ENCODE measurements around the gene AGMAT. TPM values are rescaled to one million over a fixed set of nuclear protein-coding genes. Genes with fewer than 3 reads are reported as not detected.

Gene AGMAT
- total RNA-seq, 4 donors from 2014 or later, result 0.85 to 2.6 (median 2.0) TPM

DNA sequence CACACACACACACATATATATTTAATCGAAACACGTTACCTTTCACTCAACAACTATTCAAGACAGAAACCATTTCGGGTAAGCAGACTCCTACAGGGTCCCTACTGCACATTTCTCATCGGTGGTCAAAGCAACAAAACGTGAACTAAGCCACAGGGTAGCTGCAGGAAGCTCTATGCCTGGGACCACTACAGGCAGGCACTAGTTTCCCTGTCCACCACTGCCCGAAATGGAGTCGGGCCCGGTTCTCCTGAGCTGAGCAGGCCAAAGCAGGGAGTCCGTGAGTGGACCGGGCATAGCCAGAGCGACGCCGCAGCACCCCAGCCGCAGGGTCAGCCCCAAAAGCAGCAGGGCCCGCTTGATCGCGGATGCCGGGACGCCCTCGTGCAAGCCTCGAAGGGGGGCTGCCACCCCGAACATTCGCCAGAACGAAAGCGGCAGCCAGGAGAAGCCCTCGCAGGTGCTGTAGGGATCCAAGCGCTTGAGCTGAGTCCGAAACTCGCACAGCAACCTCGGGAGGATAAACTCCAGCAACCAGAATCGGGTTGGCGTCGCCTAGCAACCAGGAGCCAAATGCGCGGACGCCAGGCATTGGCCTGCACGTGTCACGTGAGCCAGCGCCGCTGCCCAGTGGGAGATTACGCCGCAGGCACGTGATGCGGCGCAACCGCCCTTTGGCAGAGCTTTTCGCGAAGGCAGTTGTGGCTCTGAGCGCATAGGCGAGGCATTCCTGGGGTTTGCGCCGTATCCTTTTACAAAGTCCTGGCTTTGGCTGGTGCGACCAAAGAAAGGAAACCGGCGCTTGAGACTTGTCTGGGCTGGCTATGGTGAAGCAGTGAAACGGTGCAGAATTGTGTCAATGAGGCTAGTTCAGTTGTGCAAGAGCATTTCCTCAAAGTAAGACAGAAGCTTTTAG is 18.5 kb upstream of the AGMAT start:
- TF ChIP-seq POLR2A (IDR thresholded peaks at IDR 0.05), result peak; percentile 71 to 89
- TF ChIP-seq, protein P1, sequence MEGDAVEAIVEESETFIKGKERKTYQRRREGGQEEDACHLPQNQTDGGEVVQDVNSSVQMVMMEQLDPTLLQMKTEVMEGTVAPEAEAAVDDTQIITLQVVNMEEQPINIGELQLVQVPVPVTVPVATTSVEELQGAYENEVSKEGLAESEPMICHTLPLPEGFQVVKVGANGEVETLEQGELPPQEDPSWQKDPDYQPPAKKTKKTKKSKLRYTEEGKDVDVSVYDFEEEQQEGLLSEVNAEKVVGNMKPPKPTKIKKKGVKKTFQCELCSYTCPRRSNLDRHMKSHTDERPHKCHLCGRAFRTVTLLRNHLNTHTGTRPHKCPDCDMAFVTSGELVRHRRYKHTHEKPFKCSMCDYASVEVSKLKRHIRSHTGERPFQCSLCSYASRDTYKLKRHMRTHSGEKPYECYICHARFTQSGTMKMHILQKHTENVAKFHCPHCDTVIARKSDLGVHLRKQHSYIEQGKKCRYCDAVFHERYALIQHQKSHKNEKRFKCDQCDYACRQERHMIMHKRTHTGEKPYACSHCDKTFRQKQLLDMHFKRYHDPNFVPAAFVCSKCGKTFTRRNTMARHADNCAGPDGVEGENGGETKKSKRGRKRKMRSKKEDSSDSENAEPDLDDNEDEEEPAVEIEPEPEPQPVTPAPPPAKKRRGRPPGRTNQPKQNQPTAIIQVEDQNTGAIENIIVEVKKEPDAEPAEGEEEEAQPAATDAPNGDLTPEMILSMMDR (IDR thresholded peaks at IDR 0.05 in 4 of 5, conservative IDR thresholded peaks at IDR 0.05 in 1 of 5), result no peak

DNA sequence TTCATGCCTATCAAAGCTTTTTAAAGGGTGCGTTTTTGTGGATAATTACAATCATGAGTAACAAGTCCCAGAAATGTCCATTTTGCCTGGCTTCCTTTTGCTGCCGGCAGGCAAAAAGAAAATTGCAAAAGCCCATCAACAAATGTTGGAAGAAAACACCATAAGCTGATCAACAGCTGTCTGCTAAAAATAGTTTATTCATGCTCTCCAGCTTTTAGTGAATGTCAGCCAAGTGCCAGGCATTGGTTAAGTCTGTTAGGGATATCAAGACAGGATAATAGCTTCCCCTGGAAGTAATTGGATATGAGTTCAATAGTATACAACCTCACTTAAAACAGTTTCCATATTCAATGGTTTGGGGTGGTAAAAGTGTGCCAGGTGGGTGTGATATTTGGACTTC is 13.6 kb upstream of the AGMAT start:
- no peaks in the 10 kb centered on the region for H3K9me3 ChIP-seq
- ATAC-seq (peak; percentile 62 to 72), DNase-seq (peak in 1 of 2 donors; percentile 45)
- H3K4me3 ChIP-seq, result peak overlapping the region in 1 of 4 donors; percentile 19
- peaks cover 42 to 44% of the 10 kb centered on the region in 2 donors for H3K4me1 ChIP-seq
- no peaks in the 10 kb centered on the region for H3K27me3 ChIP-seq
- TF ChIP-seq POLR2A (IDR thresholded peaks at IDR 0.05), result no peak
- TF ChIP-seq, protein P1 (IDR thresholded peaks at IDR 0.05 in 4 of 5, conservative IDR thresholded peaks at IDR 0.05 in 1 of 5), result no peak
- no peaks in the 10 kb centered on the region for H3K36me3 ChIP-seq
- intact Hi-C loops (cut with DNase I; ENCODE audit: low total_unique reads), result loop anchor here (5.0 kb wide), 1 partner anchor 139 kb away; the partner anchor contains the start of gene SLC25A34
- in situ Hi-C loops (cut with MboI; ENCODE audit: low sequenced_read_pairs in 4 of 4), result loop anchor here in 2 of 4 donors (10.0 to 25.0 kb wide), 2 partner anchors 136 to 139 kb away; partner anchors contain the start of genes SLC25A34 (in 2 of the 2) and TMEM82 (in 1 of the 2)
- H3K27ac ChIP-seq, result peak overlapping the region; percentile 82 to 93 (median 86)

More for the DNA sequence above, 18.5 kb upstream of the AGMAT start:
- Histone ChIP-seq H3K27ac (peak overlapping the region; percentile 82 to 93 (median 86)), H3K9me3 (no peaks in the 10 kb centered on the region), H3K4me1 (peaks cover 19 to 31% of the 10 kb centered on the region in 2 donors), H3K36me3 (no peaks in the 10 kb centered on the region), H3K4me3 (peak overlapping the region; percentile 58 to 86 (median 72)), H3K27me3 (no peaks in the 10 kb centered on the region)
- intact Hi-C loops (cut with DNase I; ENCODE audit: low total_unique reads) (loop anchor here (1.0 kb wide), 2 partner anchors 14 to 79 kb away; partner anchors contain the start of genes CASP9 and DDI2), in situ Hi-C loops (cut with MboI; ENCODE audit: low sequenced_read_pairs in 4 of 4) (no loop called here)
- DNase-seq (peak; percentile 98), ATAC-seq (peak; percentile 88 to 90)

DNA sequence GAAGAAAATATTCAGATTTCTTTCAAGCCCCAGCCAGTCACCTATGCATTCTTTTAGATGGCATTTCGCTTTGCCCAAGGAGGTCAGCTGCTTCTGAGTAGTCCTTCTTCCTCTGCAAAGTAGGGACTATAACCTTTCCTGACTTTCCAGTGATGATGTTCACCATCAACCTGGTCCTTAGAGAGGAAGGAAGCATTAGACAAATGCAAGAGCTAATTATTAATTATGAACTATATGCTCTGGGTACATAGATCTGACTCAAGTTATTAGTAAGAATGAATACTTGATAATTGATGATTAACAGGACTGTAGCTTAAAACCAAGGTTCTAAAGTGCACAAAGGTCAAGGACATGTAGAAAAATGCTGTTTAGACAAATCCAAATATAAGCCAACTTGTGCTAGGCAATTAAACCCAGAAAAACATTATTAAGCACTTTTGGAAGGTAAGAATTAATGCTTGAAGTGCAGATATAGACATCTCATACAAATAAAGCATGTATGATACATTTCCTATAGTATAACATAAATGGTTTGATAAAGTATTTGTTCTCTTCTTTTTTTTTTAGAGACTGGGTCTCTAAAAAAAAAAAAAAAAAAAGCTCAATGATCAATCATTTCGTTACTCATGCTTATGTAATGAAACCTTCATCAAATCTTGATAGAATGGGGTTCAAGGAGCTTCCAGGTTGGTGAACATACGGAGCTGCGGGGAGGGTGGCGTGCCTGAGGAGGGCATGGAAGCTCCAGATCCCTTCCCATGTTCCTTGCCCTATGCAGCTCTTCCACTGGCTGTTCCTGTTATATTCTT is 11.2 kb upstream of the AGMAT start:
- no peak for DNase-seq
- Histone ChIP-seq H3K4me1 (peaks cover 27 to 44% of the 10 kb centered on the region in 2 donors), H3K9me3 (no peaks in the 10 kb centered on the region), H3K27me3 (no peaks in the 10 kb centered on the region), H3K4me3 (no peak overlapping the region), H3K36me3 (no peaks in the 10 kb centered on the region), H3K27ac (peak overlapping the region; percentile 82 to 93 (median 86))
- in situ Hi-C loops (cut with MboI; ENCODE audit: low sequenced_read_pairs in 4 of 4), result loop anchor here in 2 of 4 donors (10.0 to 25.0 kb wide), 2 partner anchors 139 to 141 kb away; partner anchors contain the start of genes SLC25A34 (in 2 of the 2) and TMEM82 (in 1 of the 2)
- intact Hi-C loops (cut with DNase I; ENCODE audit: low total_unique reads), result loop anchor here (5.0 kb wide), 1 partner anchor 141 kb away; the partner anchor contains the start of gene SLC25A34
- TF ChIP-seq, protein P1 (IDR thresholded peaks at IDR 0.05 in 4 of 5, conservative IDR thresholded peaks at IDR 0.05 in 1 of 5), result no peak
- TF ChIP-seq POLR2A (IDR thresholded peaks at IDR 0.05), result no peak
- ATAC-seq, result no peak

DNA sequence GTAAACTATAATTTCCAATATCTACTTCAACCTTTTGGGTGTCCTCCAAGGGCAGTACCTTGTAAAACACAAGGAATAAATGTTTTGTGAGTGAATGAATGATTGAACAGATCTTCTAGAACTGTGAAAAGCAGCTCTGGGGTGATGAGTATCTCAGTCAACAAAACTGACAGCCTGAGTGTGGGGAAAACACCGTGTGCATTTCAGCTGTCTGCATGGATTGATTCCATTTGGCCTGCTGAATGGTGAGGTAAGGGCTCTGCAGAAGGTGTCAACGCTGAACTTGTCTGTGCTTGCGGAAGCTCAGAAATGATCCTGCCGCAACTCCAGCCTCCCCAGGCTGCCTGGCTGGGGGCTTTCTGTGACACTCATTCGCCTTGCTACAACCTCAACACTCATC is 7.4 kb upstream of the AGMAT start:
- Histone ChIP-seq H3K36me3 (no peaks in the 10 kb centered on the region), H3K27me3 (no peaks in the 10 kb centered on the region), H3K4me1 (peaks cover 13 to 24% of the 10 kb centered on the region in 2 donors), H3K4me3 (peak overlapping the region in 1 of 4 donors; percentile 12), H3K27ac (peak overlapping the region; percentile 60 to 93 (median 88)), H3K9me3 (no peaks in the 10 kb centered on the region)
- peak in 1 of 2 donors; percentile 22 for TF ChIP-seq POLR2A (IDR thresholded peaks at IDR 0.05)
- TF ChIP-seq, protein P1 (IDR thresholded peaks at IDR 0.05 in 4 of 5, conservative IDR thresholded peaks at IDR 0.05 in 1 of 5), result no peak
- ATAC-seq, result peak; percentile 96 to 97
- in situ Hi-C loops (cut with MboI; ENCODE audit: low sequenced_read_pairs in 4 of 4) (loop anchor here in 2 of 4 donors (10.0 to 25.0 kb wide), 2 partner anchors 143 to 145 kb away; partner anchors contain the start of genes SLC25A34 (in 2 of the 2) and TMEM82 (in 1 of the 2)), intact Hi-C loops (cut with DNase I; ENCODE audit: low total_unique reads) (no loop called here)
- peak; percentile 68 to 74 for DNase-seq
